HG02840 (cell line): ENCODE results near the gene TMEM120A.

Source experiments
- ATAC-seq: cut with Tn5 transposase; IDR thresholded peaks from one replicate; pipeline ENCODE4 v1.9.1; 2021; ENCODE audit warnings: mild to moderate bottlenecking, moderate library complexity, moderate number of reproducible peaks; ENCODE audit not compliant: unreplicated experiment, low FRiP score

Gene TMEM120A

DNA sequence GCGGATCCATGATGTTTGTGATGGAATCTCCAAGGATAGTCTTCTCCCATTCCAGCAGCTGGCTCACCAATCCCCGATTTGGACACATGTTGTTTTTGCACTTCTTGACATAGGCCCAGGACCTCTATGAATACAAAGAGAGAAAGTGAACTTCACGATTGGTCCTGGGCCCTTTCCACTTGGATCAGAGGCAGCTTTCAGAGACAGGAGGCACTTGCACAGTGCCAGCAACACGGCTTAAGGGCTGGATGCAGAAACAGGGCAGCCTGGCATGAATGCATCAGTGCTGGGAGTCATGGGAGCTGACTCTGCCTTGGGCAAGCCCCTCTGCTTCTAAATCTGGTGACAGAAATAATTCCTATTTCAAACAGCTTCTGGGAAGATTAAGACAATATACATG, 2.1 kb upstream of the TMEM120A start:
- ATAC-seq: no peak

DNA sequence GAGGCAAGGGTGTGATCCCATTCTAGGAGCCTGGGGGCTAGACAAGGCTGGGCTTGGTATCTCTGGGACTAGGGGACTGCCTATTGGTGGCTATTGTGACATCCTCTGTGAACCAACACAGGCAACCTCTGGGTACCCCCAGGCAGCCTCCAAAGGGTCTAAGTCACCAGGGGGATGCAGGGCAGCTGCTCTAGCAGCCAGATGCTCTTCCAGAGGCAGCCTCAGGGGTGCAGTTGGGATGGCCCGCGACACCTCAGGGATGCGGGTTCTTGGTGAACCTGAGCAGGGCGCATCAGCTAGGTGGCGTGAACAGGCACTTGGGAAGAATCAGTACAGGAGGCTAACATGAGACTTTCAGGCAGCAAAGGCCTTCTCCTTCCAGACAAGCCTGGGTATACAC, 1.6 kb upstream of the TMEM120A start:
- ATAC-seq: no peak

DNA sequence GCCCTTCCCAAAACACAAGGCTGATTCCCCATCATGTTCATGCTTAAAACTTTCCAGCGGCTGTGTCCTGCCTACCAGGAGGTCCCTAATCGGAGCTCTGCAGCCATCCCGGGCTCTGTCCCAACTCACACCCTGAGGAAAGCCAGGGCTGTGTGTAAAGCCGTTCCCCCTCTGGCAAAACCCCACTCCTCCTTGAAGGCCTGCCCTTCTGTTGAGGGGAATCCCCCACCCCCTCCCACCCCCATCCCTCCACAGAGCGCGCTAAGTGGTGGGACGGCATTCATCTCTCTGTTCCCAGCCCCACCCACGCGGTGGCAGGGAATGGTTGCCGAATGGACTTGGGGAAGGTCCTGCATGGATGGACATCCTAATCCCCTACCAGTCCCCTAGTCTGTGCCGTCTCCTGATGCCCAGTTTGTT, 667 bp upstream of the TMEM120A start:
- no peak for ATAC-seq

DNA sequence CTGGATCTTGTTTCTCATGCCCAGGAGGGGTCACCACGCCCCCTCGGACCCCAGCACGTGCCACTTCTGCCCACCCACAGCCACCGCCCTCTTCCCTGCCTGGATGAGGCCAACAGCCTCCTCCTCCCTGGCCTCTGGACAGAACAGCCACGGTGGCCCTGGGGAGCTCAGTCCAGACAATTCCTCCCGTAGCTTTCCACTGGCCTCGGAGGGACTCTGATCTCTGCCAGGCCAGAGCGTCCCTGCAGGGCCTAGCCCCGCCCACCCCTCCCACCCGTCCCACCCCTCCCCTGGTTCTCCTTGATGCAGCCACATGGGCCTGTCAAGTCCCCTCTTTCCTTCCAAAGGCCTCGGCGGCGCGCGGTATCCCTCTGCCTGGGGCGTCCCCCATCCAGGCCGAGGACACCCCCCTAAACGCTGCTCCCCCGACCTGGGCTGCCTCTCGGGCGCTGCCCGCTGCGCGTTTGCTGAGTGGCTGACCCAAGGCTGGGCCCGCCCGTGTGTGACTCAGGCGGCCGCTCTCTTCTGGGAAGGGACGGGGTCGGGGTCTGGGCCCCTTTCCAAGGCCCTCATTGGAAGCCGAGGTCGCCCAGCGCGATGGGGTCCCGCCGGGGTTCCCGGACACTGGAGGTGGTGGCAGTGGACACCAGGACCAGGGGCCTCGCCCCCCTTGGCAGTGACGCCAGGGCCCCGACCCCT, 557 bp downstream of the TMEM120A start:
- peak; percentile 12 for ATAC-seq

DNA sequence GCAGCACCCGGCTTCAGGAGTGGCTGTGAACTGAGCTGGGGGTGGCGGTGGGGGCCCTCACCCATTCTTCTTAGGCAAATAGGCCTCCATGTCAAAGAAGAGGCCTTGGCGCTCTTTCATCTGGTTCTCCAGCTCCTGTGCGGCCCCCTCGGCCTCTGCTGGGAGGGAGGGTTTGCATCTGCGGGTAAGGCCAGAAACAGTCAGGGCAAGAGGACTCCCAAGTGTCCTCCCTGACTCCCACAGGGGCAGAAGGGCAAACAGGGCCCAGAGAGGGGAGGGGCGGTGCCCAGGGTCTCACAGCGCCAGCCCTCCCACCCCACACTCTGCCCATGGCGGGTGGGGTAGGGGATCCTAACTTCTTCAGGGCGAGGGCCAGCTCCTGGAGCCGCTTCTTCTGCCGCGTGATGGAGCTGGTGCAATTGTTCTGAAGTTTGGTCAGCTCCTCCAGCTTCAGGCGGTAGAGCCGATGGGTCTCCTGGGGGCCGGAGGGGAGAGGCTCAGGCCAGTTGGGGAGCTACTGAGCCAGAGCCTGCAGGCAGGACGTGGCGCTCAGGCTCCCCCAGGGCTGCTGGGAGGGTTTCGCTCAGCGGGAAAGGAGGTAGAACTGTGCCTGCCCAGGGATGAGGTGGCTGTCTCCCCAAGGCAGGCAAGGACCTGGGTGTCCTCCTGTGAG, 2.2 kb downstream of the TMEM120A start:
- ATAC-seq: no peak

DNA sequence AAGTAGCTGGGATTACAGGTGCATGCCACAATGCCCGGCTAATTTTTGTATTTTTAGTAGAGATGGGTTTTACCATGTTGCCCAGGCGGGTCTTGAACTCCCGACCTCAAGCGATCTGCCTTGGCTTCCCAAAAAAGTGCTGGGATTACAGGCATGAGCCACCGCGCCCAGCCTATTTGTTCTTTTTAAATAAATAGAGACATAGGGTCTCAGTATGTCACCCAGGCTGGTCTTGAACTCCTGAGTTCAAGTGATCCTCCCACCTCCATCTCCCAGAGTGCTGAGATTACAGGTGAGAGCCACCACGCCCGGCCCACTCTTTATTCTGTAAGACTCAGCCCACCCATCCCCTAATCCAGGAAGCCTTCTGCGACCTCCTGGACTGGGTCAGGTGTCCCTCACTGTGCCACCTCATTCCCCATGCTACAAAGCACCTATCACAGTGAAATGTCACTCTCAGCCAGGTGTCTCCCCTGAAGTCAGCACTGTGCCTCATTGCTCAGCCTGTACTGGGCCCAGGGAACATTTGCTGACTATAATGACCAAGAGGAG, 2.8 kb downstream of the TMEM120A start:
- ATAC-seq: no peak

DNA sequence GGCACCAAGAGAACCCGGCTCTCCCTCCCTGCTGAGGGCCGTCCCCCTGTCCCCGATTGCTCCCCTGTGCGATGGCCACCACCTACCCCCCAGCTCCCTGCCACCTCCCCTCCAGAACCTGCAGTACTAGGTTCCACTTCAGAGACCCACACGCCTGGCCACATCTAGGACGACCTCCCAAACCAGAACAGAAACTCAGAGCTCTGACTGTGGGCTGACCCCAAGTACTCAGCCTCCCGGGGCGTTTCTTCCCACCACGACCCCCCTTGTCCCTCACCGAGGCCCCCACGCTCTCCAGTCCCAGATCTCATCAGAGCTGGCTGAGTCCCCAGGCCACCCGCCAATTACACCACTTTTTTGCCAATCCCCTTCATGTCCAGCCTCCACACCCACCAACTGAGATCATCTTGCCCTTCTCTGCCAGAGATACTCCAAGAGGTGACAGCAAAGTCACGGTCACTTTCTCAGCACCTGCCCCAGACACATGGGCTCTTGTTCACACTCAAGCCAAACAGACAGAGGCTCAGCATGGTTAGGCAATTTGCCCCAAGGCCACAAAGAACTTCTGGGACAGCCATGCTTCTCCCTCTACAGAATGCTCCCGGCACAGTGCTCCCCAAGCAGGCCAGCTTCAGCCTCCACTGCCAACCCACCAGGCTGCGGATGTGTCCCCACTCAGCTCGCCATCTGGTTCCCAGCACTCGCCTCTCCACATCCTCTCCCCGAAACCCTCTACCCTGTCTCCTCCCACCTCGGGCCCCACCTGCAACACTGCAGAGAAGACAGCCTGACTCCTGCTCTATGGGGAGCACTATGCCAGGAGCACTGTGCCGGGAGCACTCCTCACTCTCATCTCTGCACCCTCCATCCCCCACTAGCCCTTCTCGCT, 4.7 kb downstream of the TMEM120A start:
- ATAC-seq: no peak

DNA sequence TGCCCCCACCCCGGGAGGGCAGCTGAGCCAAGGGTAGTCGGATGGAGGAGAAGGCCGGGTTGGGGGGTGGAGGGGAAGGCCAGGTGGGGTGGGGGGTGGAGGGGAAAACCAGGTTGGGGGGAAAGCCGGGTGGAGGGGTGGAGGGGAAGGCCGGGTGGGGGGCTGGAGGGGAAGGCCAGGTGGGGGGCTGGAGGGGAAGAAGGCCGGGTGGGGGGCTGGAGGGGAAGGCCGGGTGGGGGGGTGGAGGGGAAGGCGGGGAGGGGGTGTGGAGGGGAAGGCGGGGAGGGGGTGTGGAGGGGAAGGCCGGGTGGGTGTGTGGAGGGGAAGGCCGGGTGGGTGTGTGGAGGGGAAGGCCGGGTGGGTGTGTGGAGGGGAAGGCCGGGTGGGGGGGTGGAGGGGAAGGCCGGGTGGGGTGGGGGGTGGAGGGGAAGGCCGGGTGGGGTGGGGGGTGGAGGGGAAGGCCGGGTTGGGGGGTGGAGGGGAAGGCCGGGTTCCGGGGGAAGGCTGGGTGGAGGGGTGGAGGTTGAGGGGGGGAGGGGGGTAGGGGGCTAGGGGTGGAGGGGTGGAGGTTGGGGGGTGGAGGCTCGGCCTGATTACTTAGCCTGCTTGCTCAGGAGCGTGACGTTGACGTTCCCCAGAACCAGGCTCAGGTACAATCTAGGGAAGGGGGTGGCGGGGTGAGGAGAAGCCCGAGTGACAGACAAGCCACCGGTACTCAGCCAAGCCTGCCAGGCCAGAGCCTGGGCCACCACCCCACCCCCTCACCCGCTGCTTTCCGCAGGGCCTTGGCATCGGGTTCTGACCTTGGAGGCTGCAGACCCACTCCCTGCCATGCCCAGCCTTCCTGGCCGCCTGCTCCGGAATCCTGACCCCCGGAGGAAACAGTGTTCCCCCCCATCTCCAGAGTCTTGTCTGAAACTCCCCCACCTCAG, 5.6 kb downstream of the TMEM120A start:
- ATAC-seq: no peak

DNA sequence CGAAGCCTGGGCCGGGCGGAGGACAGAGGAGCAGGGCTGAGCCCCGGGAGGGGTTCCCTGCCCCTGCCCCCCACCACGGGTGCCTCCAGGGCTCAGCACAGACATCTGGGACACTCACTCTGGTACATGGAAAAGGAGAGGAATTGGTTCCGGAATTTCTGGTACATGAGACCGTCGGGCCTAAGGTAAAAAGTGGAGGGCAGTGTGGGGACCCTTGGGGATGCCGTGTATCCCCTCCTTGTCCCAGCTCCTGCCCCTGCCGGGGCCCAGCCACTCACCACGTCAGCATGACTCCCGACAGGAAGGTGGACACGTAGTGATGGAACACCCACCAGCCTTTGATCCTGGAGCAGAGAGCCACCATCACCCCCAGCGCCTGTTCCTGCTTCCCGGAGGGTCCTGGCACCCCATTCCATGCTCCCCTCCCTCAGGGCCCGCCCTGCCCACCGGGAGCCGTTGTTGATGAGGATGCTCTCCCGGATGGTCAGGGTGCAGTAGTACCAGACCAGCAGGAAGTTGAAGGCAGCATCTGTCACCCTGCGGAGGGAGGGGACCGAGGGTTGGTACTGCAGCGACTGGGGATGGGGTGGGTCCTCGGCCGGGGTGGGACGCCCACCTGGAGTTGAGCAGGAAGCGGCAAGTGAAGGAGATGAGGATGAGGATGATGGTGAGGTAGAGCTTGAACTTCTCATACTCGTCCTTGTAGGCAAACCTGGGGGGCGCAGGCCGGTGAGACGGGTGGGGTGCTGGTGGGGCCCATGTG, 6.4 kb downstream of the TMEM120A start:
- no peak for ATAC-seq

DNA sequence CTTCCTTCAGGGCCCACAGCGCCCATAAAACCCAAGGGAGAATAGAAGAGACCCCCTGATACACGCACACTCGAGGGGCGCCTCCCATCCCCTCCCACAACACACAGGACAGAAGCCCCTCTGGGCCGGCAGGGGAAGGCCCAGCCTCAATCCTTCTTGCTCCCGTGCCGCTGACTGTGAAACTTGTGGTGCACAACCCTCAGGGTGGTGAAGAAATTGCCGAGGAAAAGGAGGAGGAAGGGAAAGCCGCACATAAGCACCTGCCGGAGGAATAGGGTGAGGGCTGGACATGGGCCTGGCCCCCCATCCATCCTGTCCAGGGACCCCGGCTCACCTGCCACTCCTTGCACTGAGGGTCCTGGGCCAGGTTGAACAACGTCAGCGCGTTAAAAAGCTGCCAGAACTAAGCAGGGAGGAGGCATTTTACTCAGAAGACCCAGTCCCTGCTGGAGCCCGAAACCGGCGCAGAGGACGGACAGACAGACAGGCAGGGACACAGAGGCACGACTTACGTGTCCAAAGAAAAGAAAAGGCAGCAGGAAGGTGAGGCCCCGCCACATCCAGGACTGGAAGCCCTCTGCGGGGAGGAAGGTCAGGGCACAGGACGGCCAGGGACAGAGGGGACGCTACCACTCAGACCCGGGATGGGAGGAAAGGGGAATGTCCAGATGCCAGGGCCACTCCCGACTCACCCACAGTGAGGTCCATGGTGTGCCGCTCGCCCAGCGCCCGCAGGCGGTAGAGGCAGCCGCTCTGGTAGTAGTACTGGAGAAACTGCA, 7.2 kb downstream of the TMEM120A start:
- no peak for ATAC-seq

DNA sequence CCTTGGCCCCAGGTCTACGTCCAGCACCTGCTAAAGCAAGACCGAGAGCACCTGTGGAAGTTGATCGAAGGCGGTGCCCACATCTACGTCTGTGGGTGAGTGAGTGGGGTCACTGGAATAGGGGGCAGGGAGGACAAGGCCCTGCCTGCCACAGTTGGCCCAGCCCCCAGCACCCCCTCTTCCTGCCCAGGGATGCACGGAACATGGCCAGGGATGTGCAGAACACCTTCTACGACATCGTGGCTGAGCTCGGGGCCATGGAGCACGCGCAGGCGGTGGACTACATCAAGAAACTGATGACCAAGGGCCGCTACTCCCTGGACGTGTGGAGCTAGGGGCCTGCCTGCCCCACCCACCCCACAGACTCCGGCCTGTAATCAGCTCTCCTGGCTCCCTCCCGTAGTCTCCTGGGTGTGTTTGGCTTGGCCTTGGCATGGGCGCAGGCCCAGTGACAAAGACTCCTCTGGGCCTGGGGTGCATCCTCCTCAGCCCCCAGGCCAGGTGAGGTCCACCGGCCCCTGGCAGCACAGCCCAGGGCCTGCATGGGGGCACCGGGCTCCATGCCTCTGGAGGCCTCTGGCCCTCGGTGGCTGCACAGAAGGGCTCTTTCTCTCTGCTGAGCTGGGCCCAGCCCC, 8.1 kb downstream of the TMEM120A start:
- no peak for ATAC-seq

DNA sequence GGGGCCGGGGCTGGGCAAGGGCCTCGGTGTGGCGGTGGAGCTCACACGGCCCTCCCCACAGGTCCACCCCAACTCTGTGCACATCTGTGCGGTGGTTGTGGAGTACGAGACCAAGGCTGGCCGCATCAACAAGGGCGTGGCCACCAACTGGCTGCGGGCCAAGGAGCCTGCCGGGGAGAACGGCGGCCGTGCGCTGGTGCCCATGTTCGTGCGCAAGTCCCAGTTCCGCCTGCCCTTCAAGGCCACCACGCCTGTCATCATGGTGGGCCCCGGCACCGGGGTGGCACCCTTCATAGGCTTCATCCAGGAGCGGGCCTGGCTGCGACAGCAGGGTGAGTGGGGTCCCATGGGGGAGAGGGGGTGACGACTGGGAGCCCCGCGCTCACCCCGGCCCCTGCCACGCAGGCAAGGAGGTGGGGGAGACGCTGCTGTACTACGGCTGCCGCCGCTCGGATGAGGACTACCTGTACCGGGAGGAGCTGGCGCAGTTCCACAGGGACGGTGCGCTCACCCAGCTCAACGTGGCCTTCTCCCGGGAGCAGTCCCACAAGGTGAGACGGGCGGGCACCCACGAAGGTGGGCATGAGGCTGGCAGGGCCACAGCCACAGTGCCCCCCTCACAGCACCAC, 8.8 kb downstream of the TMEM120A start:
- ATAC-seq: no peak

DNA sequence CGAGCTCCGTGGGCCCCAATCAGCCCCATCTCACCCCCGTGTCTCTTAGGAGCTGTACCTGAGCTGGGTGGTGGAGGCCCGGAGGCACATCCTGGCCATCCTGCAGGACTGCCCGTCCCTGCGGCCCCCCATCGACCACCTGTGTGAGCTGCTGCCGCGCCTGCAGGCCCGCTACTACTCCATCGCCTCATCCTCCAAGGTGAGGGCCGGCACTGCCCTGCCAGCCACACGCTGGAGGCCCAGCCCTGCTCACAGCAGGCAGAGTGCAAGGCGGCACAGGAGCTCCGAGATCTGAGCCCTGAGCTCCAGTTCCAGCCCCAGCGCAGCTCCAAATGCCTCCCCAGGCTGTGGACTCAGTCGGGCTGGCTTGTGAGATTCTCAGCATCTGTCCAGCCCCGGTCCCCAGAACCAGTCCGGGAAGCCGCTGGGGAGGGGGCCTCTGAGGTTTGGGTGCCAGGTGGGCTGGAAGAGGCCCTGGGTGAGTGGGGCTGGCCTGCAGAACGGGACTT, 9.3 kb downstream of the TMEM120A start:
- ATAC-seq: no peak

DNA sequence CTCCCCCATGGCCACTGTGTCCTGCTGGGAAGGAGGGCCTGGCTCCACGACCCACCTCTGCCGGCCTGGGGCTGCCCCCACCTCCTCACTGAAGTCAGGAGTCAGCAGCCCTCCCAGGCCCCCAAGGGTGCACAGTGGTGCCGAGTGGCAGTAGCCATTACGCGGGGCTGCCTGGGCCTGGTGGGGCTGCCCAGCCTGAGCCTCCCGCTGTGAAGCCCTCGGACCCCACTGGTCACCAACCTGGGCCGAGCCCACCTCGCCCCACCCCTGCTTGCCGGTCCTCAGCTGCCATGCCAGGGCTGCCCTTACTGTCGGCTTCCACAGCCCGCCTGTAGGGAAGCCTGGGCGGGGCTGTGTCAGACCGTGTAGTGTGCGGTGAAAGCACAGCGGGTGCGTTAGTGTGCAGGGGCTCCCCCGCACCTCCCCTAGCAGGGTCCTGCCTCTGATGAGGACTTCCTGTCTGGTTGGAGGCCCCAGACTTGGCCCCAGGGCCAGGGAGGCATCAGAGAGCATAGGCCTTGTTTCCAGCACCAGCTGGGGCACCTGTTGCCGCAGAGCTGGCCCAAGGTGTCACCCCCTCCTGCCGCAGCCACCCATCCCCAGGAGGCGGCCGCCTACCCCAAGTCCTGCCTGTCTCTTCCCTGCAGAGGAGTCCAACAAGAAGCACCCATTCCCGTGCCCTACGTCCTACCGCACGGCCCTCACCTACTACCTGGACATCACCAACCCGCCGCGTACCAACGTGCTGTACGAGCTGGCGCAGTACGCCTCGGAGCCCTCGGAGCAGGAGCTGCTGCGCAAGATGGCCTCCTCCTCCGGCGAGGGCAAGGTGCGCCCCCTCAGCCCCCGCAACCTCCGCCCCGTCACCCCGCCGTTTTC, 10.0 kb downstream of the TMEM120A start:
- ATAC-seq: no peak

DNA sequence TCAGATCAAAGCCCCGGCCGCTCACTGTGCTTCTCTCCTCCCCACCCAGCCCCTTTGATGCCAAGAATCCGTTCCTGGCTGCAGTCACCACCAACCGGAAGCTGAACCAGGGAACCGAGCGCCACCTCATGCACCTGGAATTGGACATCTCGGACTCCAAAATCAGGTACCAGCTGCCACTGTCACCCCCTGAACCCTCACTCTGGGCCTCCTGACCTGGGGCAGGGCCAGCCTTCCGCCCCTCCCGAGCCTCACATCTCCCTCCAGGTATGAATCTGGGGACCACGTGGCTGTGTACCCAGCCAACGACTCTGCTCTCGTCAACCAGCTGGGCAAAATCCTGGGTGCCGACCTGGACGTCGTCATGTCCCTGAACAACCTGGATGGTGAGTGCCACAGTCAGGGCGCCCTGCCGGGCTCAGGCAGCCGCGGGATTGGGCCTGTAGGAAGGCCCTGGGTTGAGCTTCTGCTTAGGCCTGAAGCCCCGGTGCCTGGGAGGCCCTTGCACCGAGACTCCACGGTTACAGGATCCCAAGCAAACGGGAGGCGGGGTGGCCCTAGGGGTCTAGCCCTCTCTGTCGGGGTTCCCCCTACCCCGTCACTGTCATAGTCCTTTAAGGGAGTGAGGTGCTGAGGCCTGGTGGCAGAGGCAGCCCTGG, 10.8 kb downstream of the TMEM120A start:
- ATAC-seq: no peak
